HuH-7.5 (cell line): ENCODE results near the gene PADI4.
A peak's percentile ranks its signal among the peaks of the same experiment; 100 is the strongest.
"Not testable (repeated sequence)": the region's sequence is repeated elsewhere in the genome, so short reads cannot be mapped to it uniquely, and the experiment has no call there.

Experiments used
- DNase-seq: peaks from one replicate; pipeline ENCODE4 v3.0.0; 2011; ENCODE audit warnings: low spot score

Gene PADI4

GRCh38 chr1:17397910-17398695 is 90.1 kb downstream of the PADI4 start:
- DNase-seq, result no peak

- DNase-seq, result no peak
Observed at GRCh38 chr1:17400725-17401341, 92.8 kb downstream of the PADI4 start.

GRCh38 chr1:17401841-17402240 is 93.8 kb downstream of the PADI4 start:
- no peak for DNase-seq

DNA sequence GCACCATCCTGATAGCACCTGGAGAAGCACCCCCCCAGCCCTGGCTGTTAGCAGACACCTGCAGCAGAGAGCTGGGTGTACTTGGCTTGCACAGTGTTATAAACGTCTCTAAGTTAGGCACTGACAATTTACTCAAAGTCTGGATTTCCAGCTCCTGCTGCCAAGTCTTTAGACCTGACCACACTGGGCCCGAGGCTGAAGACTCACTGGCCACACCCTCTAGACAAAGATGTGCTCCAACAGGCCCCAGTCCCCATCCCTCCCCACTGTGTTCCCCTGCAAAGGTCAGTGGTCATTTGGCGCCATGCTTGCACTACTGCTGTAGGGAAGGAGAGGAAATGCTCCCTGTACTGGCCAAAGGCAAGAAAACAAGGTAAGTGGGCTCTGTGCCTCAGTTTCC is 95.1 kb downstream of the PADI4 start:
- no peak for DNase-seq

GRCh38 chr1:17404034-17404684 is 96.2 kb downstream of the PADI4 start:
- no peak for DNase-seq

- DNase-seq, result no peak
Observed at GRCh38 chr1:17404820-17405219, 96.8 kb downstream of the PADI4 start.

GRCh38 chr1:17405898-17406759 is 98.1 kb downstream of the PADI4 start:
- peak; percentile 83 for DNase-seq

DNA sequence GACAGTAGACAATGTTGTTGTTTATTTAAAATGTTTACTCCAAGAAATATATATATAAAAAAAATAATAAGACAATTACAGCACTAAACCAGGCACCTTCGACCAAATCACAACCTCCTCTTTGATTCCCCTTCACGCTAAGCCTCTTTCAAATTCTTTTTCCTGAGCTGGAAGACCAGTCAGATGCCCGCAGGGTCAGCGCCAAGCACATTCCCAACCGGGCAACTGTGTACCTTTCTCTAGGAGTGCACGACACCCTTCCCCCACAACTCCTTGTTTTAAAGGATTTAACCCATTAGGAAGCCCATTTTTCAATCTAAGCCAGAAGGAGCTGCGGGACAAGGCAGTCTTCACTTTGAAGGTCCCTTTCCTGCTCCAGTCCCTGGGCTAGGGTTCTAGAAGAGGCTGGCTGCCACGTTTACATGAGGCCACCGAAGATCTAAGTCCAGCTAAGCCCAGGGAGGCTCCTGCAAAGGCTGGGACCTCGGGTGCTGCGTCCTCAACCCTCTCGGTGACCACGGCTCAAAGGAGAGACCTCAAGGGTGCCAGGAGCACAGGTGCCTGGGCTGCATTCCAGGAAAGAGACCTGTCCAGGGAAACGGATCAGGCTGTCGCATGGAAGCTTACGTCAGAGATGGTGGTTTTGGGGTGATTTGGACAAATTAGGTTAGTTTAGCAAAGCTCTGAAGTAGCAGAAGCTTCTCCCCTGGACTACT is 98.9 kb downstream of the PADI4 start:
- DNase-seq, result not testable (repeated sequence)

DNA sequence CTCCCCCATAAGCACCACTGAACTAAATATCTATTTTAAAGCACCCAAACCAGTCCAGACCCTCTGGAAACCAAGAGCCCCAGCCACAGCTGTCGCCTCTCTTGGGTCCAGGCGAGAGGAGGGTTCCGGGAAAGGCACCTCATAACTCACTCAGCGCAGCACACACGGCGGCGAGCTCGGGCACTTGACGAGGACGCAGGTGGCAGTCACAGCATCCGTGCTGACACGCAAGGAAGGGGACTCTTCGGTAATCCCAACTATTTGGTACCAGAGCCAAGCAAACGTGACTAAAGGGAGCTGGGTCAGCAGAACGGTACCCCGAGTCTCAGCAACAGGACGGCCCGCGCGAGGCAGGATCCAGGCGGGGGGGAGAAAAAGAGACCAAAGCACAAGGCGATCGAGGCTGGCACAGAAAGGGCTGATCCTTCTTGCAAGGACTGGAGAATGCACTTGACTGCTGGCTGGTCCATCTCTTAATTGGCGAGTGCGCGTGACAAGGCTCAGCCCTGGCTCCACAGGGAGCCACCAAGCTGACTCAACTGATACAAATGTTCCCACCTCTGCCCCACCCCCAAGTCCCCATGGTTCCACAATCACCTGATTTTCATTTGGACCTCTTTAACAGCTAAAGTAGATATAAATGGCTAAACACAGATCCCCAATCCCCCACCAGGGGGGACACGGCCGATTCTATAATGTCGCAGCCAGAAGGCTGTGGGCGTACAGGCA is 100.0 kb downstream of the PADI4 start:
- DNase-seq, result not testable (repeated sequence)

GRCh38 chr1:17409391-17409811 is 101.4 kb downstream of the PADI4 start:
- no peak for DNase-seq

DNA sequence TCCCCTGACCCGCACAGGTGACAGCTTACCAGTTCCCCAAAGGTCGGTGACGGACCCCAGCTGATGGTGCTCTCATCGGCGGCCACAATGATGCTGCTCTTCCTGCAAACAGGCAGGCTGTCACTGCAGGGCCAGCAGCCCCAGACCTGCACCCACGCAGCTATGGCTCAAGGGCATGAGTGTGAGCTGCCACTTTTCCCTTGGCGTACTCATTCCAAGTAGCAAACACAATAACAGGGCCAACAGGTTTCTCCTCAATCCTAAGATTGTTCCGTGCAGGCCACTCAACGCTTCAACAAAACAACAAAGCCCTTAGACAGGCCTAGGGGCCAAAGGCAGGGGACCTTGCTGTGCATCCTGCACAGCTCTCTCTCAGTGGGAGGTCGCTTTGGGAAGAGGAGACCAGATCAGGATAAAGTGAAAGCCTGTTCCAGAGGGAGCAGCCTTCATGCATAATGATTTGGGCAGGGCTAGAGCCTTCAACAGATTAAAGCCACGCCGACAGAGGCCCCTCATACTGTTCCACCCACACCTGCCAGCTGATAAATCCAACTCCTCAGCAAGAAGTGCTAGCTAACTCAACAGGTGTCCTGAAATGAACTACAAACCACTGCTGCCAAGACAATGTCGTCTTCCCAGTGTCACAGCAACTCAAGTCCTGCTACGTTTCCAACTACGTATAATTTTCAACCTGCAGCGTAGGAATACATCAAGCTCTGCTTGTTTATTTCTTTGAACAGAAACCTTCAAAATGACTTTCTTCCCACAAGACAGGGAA is 104.3 kb downstream of the PADI4 start:
- no peak for DNase-seq
